Esophagus mucosa (tissue), 1 donor: ENCODE results near the gene RAB40C. TPM values are rescaled to one million over a fixed set of nuclear protein-coding genes. Genes with fewer than 3 reads are reported as not detected.

Source experiments
- ATAC-seq: fragments of 200-7000 bp; cut with Tn5 transposase; one replicate; pipeline ENCODE4 v1.9.1; 2020
- total RNA-seq: library from RNA; stranded (reverse); gene quantifications from one replicate; pipeline ENCODE4 v1.2.4, GENCODE V29; 2023
- donor health status: DM: yes; HTN: yes; CAD: no.

Gene RAB40C
- total RNA-seq, 1 donor from 2014 or later: 15.5 TPM

DNA sequence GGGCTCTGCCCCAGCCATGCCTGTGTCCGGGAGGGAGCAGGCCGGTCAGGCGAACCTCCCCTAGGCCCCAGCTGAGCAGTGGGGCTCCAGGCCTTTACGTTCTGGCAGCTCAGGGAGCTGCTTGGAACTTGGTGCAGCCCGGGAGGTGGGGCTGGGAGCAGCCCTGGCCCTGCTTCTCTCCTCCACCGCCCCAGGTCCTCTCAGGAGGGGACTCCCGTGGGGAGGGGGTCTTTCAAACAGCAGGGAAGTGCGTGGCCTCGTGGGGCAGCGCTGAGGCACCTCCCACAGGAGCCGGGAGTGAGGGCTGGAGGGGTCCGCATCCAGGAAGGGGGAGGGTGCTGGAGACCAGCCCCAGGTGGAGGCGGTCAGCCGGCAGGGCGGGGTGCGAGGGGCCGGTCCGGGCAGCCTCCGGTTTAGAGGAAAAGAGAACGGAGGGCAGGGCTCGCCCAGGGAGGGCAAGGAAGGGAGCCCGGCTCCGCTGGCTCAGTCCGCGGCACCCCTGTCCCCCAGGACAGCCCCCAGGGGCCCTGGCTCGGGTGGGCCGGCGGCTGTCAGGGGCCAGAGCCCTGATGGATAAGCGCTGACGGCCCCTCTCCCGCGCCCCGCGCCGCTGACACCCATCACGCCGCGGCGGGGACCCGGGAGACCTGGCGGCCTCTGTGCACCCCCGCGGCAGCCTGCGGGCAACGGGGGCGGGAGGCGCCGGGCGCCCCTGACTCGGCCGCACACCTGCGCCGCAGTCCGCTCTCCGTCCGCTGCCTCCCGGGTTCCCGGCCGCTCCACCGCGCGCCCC lies 30.3 kb upstream of the RAB40C start:
- no peak for ATAC-seq

DNA sequence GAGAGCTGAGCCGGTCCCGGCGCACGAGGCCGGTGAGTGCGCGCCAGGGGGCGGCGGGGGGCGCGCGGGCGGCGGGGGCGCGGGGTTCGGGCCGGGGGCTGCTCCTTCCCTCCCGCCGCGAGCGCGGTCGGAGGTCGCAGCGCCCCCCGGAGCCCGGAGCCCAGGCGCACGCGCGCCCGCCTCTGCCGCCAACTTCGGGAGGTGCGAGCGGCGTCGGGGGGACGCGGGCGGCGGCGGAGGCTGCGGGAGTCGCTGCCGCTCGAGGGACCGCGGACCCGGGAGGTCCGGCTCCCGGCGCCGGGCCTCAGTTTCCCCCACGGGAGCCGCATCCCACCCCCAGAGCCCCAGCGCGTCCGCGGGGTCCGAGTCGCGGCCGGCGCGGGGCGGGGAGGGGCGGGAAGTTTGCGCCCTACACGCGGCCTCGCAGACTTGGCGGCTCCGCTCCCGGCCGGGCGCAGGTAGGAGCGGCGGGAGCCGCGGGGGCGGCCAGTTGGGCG lies 29.6 kb upstream of the RAB40C start, which contains the start of gene PRR35:
TSS of gene PRR35 (plus strand) at position 191 of the 497 bp plus-strand sequence. CDS start 2,901 bp downstream, outside the sequence.
- ATAC-seq: no peak

DNA sequence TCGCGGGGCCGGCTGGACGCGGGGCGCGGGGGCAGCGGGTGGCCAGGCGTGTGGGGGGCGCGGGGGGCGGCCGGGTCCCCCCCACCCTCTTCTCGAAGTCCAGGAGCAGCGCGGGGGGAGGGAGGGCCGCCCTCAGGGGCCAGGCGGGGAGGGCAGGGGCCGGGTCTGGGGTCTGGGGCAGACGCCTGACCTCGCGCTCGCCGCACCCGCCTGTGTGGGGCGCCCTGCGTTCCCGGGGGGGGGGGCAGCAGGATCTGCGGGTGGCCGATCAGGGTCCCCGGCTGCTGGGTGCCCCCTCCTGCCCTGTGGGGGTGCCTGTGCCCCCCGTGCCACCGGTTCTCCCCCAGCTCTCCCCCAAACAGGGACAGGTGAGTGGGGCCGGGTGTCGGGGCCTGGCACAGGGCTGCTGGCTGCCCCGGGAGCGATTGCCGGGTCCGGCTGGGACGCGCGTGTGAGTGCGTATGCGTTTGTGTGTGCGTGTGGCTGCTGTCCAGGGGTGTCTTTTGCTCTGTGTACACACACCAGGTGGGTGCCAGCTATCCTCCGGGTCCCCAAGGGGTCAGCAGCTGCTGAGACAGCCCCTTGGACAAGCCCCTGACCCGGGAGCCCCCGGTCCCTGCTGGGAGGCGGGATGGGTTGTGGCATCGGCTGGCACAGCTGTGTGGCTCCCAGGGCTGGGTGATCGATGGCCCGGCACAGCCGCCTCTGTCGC lies 29.0 kb upstream of the RAB40C start:
- no peak for ATAC-seq

DNA sequence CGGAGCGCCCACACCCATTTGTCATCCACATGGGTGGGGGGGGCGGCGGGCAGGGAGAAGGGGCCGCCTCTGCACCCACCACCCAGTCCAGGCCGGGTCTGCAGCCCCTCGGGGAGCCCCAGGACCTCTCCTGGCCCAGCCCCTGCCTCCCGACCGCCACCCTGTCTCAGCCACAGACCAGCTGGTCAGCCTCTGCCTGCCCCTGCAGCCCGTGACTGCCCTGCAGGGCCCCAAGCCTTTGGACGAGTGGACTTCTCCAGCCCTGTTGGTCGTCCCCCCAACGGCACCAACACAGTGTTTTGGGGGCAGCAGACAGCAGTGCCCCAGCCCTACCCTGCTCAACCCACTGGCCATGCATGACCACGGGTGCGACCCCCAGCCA lies 28.5 kb upstream of the RAB40C start:
- ATAC-seq: no peak

DNA sequence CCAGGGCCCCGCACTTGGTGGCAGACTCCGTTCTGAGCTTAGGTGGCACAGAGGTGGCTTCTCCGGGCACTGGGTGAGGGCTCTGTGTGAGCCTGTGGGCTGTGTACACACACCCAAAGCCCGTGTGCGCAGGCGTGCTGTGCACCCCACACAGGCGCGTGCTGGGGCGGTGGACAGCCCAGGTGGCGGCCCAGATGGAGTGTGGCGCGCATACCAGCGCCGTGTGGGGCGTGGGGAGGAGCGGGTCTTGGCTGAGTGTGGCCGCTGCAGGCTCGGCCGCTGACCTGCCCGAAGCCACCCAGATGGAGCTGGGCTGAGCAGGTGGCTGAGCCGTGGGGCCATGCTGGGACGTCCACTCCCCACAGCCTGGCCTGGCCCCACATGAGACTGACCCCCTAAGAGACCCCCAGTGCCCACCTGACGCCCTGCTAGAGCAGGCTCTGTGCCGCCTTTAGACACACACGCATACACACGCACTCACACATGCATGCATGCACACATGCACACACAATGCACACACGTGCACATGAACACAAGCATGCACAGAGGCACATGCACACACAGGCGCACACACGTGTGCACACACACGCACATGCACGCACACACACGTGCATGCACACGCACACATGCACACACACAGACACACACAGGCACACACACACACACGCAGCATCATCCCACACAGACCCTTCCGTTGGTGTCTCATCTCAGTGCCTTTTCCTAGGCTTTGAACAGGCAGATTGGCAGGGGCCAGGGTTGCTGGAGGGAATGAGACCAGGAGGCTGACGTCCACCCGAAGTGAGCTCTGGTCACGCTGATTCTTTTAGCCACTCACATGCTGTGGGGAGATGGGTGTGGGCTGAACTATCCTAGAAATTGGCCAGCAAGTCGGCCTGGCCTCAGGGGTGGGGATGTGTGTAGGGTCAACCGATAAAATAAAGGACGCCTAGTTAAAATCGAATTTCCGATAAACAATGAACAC lies 27.6 kb upstream of the RAB40C start:
- ATAC-seq: no peak

DNA sequence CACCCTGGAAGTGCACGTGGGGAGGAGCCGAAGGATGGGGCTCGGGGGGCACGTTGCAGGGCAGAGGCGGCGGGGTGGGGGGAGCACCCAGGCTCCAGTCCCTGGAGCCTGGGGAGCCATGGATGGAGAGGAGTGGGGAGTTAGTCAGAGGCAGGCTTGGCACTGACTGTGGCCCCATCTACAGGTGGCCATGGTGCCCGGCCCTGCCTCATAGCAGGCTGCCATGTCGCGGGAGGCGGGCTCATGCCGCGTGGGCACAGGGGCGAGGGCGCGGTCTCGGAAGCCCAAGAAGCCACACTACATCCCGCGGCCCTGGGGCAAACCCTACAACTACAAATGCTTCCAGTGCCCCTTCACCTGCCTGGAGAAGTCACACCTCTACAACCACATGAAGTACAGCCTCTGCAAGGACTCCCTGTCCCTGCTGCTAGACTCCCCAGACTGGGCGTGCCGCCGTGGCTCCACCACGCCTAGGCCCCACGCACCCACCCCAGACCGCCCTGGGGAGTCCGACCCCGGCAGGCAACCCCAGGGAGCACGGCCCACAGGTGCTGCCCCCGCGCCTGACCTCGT lies 26.7 kb upstream of the RAB40C start:
- no peak for ATAC-seq

DNA sequence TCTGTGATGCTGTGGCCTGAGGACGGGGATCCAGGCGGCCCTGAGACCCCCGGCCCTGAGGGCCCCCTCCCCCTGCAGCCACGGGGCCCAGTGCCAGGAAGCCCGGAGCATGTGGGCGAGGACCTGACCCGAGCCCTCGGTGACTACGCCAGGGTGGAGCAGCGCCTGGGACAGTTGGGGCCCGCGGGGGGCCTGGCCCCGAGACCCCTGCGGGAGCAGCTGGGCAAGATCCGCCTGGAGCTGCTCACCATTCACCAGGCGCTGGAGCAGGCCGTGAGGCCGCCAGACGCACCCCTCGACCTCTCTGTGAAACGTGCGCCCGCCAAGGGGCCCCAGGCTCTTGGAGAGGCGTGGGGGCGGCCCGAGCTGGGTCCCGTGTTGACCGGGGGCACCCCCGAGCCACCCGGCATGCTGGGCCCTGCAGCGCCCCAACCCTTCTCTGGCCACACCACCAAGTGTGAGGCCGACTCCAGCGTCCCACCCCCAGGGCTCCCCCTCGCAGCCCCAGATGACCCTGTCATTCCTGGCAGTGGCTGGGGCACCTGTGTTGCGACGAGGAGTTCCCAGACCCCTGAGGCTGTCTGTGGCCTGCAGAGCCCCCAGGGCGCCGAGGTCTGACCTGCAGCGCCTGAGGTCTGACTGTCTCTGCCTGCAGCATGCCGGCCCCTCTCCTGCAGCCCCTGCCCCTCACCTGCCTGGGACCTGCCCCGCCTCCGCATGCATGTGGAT lies 25.0 kb upstream of the RAB40C start:
- ATAC-seq: no peak

DNA sequence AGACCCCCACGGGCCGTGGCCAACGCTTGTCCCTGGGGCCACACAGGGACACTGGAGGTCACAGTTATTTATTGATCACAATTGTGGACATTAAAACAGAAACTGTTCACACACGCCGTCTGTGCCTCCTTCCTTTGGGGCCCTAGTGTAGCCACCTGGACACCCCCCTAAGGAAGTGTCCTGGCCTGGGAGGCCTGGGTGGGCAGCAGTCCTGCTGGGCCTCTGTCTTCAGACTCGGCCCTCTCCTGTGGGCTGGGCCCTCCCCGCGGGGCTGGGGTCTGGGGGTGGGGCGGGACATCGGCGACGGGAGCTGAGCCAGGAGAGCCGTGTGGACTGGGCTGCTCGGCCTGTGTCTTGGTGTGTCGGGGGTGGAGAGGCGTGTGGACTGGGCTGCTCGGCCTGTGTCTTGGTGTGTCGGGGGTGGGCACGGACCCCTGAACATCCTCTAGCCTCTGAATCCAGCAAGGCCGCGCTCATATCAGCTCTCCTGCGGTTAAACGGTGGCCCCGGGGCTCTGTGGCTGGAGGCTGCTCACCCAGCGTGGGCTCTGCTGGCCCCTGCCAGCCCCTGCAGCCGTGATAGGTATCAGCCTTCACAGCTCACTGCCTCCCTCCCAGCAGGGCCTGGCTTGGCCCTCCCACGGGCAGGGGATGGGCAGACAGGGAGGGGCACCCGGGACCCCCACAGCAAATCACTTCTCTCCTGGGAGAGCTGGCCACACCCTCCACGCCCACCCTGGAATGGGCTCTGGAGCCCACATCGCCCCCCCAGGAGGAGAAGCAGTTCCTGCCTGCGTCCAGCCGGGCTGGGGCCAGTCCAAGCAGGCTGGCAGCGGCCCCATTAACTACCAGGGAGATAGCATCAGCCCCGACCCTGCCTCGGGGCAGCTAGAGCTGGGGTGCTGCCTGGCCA lies 24.2 kb upstream of the RAB40C start:
- no peak for ATAC-seq

DNA sequence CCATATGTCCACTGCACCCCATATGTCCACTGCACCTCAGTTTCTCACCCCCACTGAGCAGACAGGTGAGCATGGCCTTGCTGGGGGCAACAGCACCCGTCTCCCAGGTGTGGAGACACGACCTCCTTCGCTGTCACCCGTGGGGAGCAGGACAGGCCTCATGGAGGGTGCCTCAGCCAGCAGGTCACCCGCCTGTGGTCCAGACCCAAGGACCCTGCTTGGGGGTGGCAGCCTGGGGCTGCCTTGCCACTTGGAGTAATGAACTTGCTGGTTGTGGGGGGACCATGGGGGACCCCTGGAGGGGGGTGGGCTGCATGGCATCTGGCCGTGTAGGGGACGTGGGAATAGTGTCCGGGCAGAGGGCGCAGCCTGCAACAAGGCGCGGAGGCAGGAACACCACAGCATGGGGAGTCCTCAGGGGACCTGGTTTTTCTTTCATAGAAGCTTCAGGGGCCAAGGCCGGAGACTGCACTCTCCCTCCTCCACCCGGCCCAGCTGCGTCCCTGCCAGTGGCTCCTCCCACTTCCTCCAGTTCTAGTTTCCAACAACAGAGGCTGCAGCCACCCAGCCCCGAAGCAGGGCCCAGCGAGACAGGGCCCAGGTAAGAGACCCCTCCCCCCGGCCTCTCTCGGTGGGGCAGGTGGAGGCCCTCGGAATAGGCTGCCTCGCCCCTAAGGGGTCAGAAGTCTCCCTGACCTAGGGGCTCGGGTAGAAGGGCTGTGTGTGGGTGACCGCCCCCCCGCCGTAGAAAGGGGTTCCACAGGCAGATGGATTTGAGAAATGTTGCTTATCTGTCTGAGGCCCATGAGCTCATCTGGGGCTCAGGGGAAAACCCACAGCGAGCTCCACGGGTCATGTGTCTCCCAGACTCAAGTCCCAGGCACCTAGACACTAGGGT lies 23.1 kb upstream of the RAB40C start, which contains the start of gene NHLRC4:
TSS of gene NHLRC4 (plus strand) at position 531 of the 898 bp plus-strand sequence. CDS start 1,043 bp downstream, outside the sequence.
- peak; percentile 2 for ATAC-seq

DNA sequence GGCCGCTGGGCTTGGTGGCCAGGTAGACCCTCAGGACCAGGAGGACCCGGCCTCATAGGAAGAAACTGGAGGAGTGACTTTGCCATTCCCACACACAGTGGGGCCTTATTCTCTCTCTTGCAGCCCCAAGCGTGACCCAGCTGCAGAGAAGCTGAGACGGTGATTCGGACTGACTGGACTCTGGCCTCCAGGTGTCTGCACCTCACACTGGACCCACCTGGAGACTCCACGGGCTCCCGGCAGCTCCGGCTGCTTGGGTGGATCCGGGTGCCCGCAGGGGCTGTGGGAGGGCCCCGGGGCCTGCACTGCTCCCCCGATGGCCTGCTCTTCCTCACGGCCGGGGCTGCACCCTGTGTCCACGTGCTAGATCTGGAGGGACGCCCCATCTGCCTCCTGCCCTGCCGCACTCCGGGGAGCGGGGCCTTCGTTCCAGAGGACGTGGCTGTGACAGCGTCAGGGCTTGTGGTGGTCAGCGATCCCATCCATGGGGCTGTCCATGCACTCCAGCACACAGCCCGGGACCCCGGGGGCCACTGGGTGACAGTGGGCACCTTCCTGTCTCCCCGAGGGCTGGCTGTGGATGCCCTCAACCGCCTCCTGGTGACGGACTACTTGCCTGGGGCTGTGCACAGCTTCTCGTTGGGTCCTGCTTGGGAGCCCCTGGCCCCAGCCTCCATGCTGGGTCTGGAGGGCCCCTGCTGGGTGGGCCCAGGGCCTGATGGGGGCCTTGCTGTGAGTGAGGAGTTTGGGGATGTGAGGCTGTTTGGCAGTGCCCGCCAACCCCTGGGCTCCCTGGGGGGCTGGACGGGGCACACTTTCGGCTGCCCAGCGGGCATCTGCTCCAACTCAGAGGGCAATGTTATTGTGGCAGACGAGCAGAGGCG lies 22.3 kb upstream of the RAB40C start:
- ATAC-seq: no peak

DNA sequence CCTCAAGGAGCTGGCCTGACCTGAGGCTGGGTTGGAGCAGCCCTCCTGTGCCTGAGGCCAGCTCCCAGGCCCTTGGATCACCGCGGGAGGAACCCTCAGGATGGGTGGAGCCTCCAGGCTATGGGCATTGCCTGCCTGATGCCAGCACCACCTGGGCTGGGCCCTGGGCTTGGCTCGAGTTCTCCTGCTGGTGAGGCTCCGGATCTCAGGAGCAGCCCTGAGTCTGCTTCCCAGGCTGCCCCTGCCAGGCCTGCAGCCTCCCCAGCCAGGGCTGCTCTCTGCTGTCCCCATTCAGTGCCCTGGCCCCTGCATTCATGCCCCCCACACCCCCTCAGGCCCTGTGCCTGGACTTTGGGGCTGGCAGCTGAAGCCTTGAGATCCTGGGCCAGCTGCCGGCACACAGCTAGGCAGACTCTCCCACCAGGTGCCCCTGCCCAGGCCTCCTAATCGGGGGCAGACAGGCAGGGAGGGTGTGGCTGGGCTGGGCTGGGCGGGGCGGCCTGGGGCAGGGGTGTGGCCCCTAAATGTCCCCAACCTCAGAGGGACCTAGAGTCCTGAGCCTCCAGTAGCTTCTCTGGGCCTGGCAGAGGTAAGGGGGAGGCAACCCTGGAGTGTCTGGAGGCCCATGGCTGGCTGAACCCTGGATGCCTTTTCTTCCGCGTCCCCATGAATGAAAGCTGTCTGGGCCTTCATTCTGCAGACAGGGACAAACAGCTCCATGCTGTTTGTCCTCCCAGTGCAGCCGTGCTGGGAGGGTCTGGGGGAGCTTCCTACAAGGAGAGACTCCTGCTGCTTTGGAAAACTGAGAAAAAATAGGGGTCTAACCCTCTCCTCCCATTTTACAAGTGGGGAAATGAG lies 21.2 kb upstream of the RAB40C start:
- peak; percentile 5 for ATAC-seq

DNA sequence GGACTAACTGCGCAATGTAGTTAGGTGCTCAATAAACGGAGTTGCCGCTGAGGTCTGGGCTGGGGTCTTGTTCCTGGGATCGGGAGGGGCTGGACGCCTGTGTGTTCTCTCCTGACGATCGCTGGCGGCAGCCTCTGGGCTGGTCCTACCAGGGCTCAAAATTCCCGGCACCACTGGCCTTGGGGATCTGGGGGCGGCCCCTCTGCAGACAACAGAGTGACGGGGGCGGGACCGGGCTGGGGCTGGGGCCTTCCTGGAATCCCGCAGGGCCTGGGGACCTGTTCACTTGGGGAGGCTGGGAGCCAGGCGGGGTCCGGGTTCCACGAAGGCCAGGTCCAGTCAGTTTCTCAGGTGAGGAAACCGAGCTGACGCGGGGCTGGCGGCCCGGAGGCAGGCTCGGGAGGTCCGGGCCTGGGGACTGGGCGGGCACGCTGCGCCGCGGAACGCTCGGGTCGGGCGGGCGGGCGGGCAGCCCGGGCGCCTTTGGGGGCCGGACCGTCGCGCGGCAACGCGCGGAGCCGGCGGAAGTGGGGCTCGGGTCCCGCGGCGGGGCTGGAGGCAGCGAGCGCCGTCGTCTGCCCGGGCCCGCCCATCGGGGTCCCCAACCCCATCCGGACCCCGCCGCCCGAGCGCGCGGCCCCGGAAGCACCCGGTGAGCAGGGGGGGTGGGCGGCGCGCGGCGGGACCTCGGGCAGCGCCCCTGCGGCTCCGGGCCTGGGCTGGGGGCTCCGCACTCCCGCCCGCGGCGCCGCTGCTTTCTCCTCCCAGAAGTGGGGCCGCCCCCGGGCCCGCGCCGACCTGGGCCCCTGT lies 20.2 kb upstream of the RAB40C start, which contains the start of gene PIGQ:
TSS of gene PIGQ (plus strand) at position 524 of the 810 bp plus-strand sequence. CDS start 4,107 bp downstream, outside the sequence.
- peak; percentile 24 for ATAC-seq

DNA sequence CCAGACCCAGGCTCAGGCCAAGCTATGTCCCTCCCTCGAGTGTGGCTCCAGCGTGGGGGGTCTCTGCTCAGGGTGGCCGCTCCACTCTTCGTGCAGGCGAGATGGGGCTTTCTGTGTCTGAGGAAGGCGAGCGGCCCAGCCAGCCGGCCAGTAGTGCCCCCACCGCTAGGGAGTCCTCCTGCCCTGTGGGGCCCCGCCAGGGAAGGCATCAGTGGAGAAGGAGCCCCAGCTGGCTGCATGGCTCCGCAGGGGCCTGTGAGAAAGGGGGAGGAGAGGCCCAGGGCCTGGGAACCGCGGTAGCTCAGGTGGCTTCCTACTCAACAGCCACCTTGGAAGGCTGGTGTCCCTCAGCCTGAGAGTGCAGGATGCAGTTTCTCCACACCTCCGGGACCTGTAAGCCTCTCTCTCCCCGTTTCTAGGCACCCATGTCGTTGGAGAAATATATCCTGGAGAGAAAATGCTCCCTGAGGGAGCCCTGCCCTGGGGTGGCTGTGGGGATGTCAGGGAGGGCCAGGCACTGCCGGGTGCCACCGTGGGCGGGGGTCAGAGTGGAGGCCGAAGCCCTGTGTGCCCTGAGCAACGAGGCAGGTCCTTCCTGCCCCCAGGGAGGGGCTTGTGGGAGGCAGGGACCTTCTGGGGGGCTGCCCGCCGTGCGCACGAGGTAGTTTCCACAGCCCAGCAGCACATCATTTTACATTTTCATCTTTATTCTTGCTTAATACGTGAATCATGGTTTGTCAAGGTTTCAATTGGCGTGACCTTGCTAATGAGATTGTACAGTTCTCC lies 16.8 kb upstream of the RAB40C start:
- no peak for ATAC-seq

DNA sequence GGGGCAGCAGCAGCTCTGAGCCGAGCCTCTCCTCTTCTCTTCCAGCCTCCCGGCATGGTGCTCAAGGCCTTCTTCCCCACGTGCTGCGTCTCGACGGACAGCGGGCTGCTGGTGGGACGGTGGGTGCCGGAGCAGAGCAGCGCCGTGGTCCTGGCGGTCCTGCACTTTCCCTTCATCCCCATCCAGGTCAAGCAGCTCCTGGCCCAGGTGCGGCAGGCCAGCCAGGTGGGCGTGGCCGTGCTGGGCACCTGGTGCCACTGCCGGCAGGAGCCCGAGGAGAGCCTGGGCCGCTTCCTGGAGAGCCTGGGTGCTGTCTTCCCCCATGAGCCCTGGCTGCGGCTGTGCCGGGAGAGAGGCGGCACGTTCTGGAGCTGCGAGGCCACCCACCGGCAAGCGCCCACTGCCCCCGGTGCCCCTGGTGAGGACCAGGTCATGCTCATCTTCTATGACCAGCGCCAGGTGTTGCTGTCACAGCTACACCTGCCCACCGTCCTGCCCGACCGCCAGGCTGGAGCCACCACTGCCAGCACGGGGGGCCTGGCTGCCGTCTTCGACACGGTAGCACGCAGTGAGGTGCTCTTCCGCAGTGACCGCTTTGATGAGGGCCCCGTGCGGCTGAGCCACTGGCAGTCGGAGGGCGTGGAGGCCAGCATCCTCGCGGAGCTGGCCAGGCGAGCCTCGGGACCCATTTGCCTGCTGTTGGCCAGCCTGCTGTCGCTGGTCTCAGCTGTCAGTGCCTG lies 15.7 kb upstream of the RAB40C start:
- no peak for ATAC-seq
